Fibroblast of lung (primary cell): Measurements from ENCODE around the gene NUPR1. TPM values are rescaled to one million over a fixed set of nuclear protein-coding genes. Genes with fewer than 3 reads are reported as not detected.

Experiments
- DNase-seq, 2 donors: peaks; one replicate each; pipeline versions ENCODE4 v3.0.0 to v3.0.0-alpha.2; 2010; ENCODE audit warnings: low read depth in 2 of 2
- H2AFZ ChIP-seq: 2 replicates; pipeline ENCODE4 v1.5.1; 2012; ENCODE audit warnings: low read length, control low read depth, inconsistent platforms
- H3K27ac ChIP-seq: 2 replicates; pipeline ENCODE4 v1.5.1; 2011; ENCODE audit warnings: low read length, control low read depth; ENCODE audit not compliant: insufficient read depth
- H3K27me3 ChIP-seq: 2 replicates; pipeline ENCODE4 v1.5.1; 2011; ENCODE audit warnings: mild to moderate bottlenecking, low read length; ENCODE audit not compliant: control insufficient read depth, insufficient read depth
- H3K36me3 ChIP-seq: 2 replicates; pipeline ENCODE4 v1.5.1; 2011; ENCODE audit warnings: low read length; ENCODE audit not compliant: control insufficient read depth, insufficient read depth
- H3K4me1 ChIP-seq: 2 replicates; pipeline ENCODE4 v1.5.1; 2011; ENCODE audit warnings: low read length; ENCODE audit not compliant: control insufficient read depth, insufficient read depth; ENCODE audit errors: extremely low read depth
- H3K4me2 ChIP-seq: 2 replicates; pipeline ENCODE4 v1.5.1; 2011; ENCODE audit warnings: low read length, control low read depth; ENCODE audit not compliant: insufficient read depth; ENCODE audit errors: extremely low read depth
- H3K4me3 ChIP-seq, 4 experiments: fragments of 200-600 bp in 1 of 4; sonication (generic) in 1 of 4; replicated peaks in 1 of 4; 2 replicates each; pipeline ENCODE4 v1.5.1; 2011 to 2016; ENCODE audit warnings: low read length in 4 of 4, low read depth in 3 of 4, mild to moderate bottlenecking in 3 of 4, control low read depth in 2 of 4, inconsistent platforms in 1 of 4, mixed read lengths in 1 of 4; ENCODE audit not compliant: insufficient read depth in 1 of 4; ENCODE audit errors: control extremely low read depth in 1 of 4
- H3K79me2 ChIP-seq: 2 replicates; pipeline ENCODE4 v1.5.1; 2012; ENCODE audit warnings: mild to moderate bottlenecking, low read length, inconsistent platforms; ENCODE audit not compliant: control insufficient read depth, insufficient read depth
- H3K9ac ChIP-seq: 2 replicates; pipeline ENCODE4 v1.5.1; 2011; ENCODE audit warnings: mild to moderate bottlenecking, low read length, control low read depth; ENCODE audit not compliant: insufficient read depth
- H3K9me3 ChIP-seq: 2 replicates; pipeline ENCODE4 v1.5.1; 2012; ENCODE audit warnings: low read depth, low read length; ENCODE audit not compliant: control insufficient read depth, insufficient read depth
- H4K20me1 ChIP-seq: 2 replicates; pipeline ENCODE4 v1.5.1; 2011; ENCODE audit warnings: low read length; ENCODE audit not compliant: control insufficient read depth, insufficient read depth; ENCODE audit errors: extremely low read depth
- CTCF ChIP-seq, 2 donors: IDR thresholded peaks in 1 of 2; conservative IDR thresholded peaks in 1 of 2; 1 replicate in 1 of 2; 2 replicates in 1 of 2; pipeline ENCODE4 v1.5.1; 2011 to 2012; ENCODE audit warnings: low read length in 2 of 2, control low read depth in 1 of 2, inconsistent platforms in 1 of 2, low read depth in 1 of 2, mild to moderate bottlenecking in 1 of 2
- EZH2 ChIP-seq: IDR thresholded peaks from 2 replicates; pipeline ENCODE4 v1.5.1; 2012; ENCODE audit warnings: low read length, control low read depth, mild to moderate bottlenecking; ENCODE audit errors: missing control alignments
- polyA plus RNA-seq, 2 donors: library from polyadenylated mRNA; depleted of rRNA in 1 of 2; stranded (reverse) in 1 of 2; unstranded in 1 of 2; fragments of >200 nt; gene quantifications; 2 replicates each; pipeline ENCODE4 v1.2.1, GENCODE V29; 2011 to 2012; ENCODE audit warnings: missing spikeins in 1 of 2
- total RNA-seq: library from RNA; depleted of rRNA; stranded (reverse); fragments of >200 nt; gene quantifications from 2 replicates; pipeline ENCODE4 v1.2.1, GENCODE V29; 2014

NUPR1 gene
- total and polyA plus RNA-seq, 2 donors (not counting 1 experiment from before 2014, with no cell fraction given) = 38.0 to 87.0 TPM

DNA sequence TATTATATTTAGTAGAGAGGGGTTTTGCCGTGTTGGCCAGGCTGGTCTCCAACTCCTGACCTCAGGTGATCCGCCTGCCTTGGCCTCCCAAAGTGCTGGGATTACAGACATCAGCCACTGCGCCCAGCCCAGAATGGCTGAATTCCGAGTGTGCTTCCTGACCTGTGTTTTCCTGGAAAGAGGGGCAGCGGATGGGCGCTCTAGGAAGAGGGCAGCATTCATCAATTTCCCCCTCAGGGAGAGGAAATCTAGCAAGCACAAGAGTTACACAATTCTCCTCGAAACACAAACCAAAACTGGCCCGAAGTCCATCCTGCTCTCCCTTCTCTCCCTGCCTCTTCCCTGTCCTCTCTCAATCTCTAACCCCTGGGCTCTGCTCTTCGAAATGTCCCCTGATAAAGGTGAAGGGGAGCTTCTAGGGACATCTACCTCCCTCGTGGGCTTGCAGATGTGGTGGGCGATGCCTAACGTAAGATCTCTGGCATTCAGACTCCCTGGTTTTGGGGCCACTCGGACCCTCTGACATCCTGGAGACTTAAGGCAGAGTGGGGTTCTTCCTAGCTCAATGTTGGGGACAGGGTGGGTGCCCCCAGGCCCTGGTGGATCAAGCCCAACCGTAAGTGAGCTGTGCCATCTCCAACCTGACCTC lies 33.2 kb downstream of the NUPR1 start:
- DNase-seq = no peak
- Histone ChIP-seq H3K9ac (no peak overlapping the region), H3K36me3 (no peaks in the 10 kb centered on the region), H3K4me2 (no peak overlapping the region), H2AFZ (no peak overlapping the region), H3K4me3 (no peak overlapping the region), H3K27ac (no peak overlapping the region), H3K79me2 (no peaks in the 10 kb centered on the region), H3K4me1 (no peaks in the 10 kb centered on the region), H4K20me1 (no peaks in the 10 kb centered on the region), H3K27me3 (peaks cover 8% of the 10 kb centered on the region), H3K9me3 (no peaks in the 10 kb centered on the region)
- TF ChIP-seq EZH2 (no peak), CTCF (conservative IDR thresholded peaks at IDR 0.05 in 1 of 2, IDR thresholded peaks at IDR 0.05 in 1 of 2; ENCODE audit: low read depth in 1 of 2, low read length in 2 of 2) (no peak)

DNA sequence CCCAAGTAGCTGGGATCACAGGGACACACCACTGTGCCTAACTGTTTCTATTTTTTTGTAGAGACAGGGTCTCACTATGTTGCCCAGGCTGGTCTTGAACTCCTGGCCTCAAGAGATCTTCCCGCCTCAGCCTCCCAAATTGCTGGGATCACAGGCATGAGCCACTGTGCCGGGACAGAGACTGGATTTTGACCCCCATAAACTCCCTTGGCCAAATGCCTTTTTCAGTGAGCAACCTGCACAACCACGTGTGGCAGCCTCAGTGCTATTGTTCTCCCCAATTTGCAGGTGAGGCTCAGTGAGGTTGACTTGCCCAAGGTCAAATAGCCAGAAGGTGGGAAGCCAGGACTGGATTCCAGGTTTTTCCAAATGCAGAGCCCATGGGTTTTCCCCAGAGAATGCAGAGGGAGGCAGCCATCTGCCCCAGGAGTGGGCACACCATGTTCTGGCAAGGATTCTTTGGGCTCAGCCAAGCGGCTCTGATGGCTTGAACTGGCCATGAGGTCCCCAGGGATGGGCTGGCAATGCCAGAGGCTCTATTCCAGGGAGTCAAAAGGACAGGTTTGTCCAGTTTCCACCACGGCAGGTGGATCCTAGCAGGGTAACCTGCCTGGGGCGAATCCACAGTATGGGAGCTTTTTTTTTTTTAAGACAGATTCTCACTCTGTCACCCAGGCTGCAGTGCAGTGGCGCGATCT lies 33.9 kb downstream of the NUPR1 start:
- Histone ChIP-seq H3K27me3 (peaks cover 8% of the 10 kb centered on the region), H3K9ac (no peak overlapping the region), H3K36me3 (no peaks in the 10 kb centered on the region), H3K27ac (no peak overlapping the region), H3K4me1 (no peaks in the 10 kb centered on the region), H2AFZ (no peak overlapping the region), H3K79me2 (no peaks in the 10 kb centered on the region), H3K9me3 (no peaks in the 10 kb centered on the region), H3K4me3 (no peak overlapping the region), H4K20me1 (no peaks in the 10 kb centered on the region), H3K4me2 (no peak overlapping the region)
- no peak for DNase-seq
- TF ChIP-seq CTCF (conservative IDR thresholded peaks at IDR 0.05 in 1 of 2, IDR thresholded peaks at IDR 0.05 in 1 of 2; ENCODE audit: low read depth in 1 of 2, low read length in 2 of 2) (no peak), EZH2 (no peak)

- no peaks in the 10 kb centered on the region for H3K9me3 ChIP-seq
- no peak for DNase-seq
- no peak overlapping the region for H3K27ac ChIP-seq
- H4K20me1 ChIP-seq = no peaks in the 10 kb centered on the region
- no peaks in the 10 kb centered on the region for H3K4me1 ChIP-seq
- no peak overlapping the region for H3K4me3 ChIP-seq
- H2AFZ ChIP-seq = no peak overlapping the region
- TF ChIP-seq EZH2 (no peak), CTCF (conservative IDR thresholded peaks at IDR 0.05 in 1 of 2, IDR thresholded peaks at IDR 0.05 in 1 of 2; ENCODE audit: low read depth in 1 of 2, low read length in 2 of 2) (no peak)
- no peaks in the 10 kb centered on the region for H3K79me2 ChIP-seq
- H3K36me3 ChIP-seq = no peaks in the 10 kb centered on the region
- H3K27me3 ChIP-seq = peaks cover 8% of the 10 kb centered on the region
- H3K4me2 ChIP-seq = no peak overlapping the region
- H3K9ac ChIP-seq = no peak overlapping the region
These were observed 35.1 kb downstream of the NUPR1 start for GRCh38 chr16:28503470-28504259.
